T-helper 2 cell (primary cell): ENCODE measurements around the gene TBC1D16.
A peak's percentile ranks its signal among the peaks of the same experiment; 100 is the strongest.
"Not testable (repeated sequence)": the region's sequence is repeated elsewhere in the genome, so short reads cannot be mapped to it uniquely, and the experiment has no call there.

ENCODE experiments used
- DNase-seq, 5 experiments: peaks; one replicate each; pipeline versions ENCODE4 v3.0.0 to v3.0.0-alpha.2; 2012 to 2022

The TBC1D16 gene

DNA sequence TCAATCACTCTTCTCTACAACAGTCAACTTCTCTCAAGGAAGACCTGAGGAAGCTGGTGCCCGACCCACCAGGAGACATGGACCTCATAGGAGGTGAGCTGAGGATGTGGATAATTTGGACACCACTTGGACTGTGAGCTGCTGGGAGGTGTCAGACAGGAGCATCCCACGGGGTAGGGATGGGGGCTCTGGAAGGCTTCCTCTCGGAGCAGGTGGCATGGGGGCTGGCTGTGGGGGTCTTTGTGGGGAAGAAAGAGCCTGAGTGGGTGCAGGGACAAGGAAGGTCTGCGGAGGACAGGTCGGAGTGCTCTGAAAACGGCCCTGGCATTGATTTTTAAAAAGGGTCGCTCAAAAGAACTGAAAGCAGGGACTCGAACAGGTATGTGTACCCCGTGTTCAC, 64.0 kb downstream of the TBC1D16 start:
- no peak for DNase-seq

DNA sequence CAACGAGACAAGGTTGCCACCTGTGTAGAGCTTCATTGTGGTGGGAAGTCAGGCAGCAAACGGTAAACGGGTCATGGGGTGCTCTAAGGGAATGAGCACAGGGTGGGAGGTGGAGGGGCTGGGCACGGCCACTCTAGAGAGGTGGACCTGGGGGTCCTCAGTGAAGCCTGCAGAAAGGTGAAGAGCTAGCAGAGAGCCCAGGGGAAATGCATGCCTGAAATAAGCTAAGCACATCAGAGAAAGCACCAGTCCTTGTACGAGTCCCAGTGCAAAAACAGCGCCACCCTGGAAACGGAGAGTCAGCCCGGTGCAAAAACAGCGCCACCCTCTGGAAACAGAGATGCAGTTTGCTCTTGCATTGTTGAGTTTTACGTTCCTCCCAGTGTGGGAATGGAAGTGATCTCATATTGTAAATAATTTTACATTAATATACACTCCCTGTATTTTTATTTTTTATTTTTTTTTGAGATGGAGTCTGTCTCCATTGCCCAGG, 65.0 kb downstream of the TBC1D16 start:
- peak in 1 of 5 experiments; percentile 63 for DNase-seq

DNA sequence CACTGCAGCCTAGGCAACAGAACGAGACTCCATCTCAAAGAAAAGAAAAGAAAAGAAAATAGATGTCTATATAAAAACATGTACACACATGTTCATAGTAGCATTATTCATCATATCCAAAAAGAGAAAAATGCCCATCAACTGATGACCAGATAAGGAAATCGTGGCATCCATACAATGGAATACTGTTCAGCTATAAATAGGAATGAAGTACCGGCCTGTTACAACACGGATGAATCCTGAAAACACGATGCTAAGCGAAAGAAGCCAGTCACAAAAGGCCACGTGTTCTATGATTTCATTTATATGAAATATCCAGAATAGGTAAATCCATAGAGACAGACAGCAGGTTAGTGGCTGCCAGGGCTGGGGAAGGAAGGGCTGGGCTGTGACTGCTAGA, 65.8 kb downstream of the TBC1D16 start:
- no peak for DNase-seq

DNA sequence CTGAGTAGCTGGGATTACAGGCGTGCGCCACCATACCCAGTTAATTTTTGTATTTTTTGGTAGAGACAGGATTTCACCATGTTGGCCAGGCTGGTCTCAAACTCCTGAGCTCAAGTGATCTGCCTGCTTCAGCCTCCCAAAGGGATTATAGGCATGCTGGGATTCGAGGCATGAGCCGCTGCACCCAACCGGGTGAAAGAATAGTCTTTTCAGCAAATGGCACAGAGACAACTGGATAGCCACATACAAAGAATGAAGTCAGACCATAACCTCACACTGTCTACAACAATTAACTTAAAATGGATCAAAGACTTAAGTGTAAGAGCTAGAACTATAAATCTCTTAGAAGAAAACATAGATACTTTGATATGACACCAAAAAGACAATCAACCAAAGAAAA, 67.6 kb downstream of the TBC1D16 start:
- DNase-seq: no peak

DNA sequence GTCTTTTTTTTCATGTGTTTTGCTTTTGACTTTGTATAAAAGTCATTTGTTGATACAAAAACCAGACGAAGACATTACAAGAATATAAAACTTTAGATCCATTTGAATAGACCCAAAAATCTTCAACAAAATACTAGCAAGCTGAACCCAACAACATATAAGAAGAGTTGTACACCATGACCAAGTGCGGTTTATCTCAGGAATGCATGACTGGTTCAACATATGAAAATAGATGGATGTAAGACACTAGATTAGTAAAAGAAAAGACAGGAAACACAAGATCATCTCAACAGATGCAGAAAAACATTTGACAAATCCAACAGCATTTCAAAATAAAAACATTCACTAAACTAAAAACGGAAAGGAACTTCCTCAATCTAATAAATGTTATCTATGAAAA, 69.0 kb downstream of the TBC1D16 start:
- no peak for DNase-seq

DNA sequence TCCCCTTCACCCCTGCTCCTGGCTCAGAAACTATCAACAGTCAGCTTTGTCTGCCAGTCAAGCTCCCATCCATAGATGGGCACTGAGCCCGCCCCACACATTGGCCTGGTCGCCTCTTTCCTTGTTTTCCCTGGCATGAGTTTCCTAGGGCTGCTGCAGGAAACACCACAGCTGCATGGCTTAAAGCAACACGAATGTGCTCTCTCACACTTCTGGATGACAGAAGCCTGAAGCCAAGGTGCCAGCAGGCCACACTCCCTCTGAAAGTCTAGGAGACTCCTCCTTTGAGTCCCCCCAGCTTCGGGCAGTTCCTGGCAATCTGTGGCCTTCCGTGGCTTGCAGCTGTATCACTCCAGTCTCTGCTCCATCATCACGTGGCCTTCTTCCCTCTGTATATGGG, 69.9 kb downstream of the TBC1D16 start:
- no peak for DNase-seq

DNA sequence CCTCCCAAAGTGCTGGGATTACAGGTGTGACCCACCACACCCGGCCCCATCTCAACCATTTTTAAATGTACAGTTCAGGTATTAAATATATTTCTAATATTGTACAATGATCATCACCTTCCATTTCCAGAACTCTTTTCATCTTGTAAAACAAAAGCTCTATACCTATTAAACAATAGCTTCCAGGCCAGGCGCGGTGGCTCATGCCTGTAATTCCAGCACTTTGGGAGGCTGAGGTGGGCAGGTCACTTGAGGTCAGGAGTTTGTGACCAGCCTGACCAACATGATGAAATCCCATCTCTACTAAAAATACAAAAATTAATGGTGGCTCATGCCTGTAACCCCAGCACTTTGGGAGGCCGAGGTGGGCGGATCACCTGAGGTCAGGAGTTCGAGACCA, 73.2 kb downstream of the TBC1D16 start:
- not testable (repeated sequence) for DNase-seq

DNA sequence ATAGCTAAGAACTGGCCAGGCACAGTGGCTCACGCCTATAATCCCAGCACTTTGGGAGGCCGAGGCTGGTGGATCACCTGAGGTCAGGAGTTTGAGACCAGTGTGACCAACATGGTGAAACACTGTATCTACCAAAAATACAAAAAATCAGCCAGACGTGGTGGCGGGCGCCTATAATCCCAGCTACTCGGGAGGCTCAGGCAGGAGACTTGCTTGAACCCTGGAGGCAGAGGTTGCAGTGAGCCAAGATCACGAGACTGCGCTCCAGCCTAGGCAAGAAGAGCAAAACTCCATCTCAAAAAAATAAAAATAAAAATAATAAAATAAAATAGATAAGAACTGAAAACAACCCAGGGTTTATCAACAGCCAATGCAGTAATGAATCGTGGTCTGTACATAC, 74.1 kb downstream of the TBC1D16 start:
- DNase-seq: not testable (repeated sequence)

DNA sequence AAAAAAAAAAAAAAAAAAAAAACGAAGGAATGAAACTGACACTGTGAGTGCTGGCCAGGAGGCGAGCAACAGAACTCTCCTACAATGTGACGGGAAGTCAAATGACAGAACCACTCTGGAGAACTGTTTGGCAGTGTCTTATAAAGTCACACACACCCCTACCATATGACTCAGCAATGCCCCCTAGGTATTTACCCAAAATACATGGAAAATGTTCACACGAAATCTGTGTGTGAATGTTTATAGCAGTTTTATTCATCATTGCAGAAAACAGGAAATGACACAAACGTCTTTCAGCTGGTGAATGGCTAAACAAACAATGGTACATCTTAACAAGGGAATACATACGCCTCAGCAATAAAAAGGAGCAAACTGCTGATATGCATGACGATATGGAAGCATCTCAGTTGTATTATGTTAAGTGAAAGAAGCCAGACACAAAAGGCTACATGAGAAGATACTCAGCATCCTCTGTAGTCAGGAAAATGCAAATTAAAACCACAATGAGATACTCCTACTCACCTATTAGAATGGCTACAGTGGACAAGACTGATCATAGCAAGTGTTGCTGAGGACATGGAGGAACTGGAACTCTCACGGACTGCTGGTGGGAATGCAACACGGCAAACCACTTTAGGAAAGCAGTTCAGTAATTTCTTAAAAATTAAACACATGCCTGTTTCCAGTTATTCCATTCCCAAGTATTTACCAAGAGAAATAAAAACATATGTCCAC, 74.7 kb downstream of the TBC1D16 start:
- no peak for DNase-seq

DNA sequence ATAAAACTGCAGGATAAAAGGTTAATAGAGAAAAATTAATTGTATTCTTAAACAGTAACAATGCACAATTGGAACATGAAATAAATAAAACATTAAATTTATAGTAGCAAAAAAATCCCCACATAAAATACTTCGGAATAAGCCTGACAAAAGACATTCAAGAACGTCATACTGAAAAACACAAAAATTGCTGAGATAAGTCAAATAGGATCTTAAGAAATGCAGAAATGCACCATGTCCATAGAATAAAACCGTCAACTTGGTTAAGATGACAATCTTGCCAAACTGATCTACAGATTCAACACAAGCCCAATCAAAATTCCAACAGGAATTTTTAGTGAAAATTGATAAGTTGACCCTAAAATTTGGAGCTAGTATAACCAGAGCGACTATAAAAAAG, 76.6 kb downstream of the TBC1D16 start:
- DNase-seq: no peak

DNA sequence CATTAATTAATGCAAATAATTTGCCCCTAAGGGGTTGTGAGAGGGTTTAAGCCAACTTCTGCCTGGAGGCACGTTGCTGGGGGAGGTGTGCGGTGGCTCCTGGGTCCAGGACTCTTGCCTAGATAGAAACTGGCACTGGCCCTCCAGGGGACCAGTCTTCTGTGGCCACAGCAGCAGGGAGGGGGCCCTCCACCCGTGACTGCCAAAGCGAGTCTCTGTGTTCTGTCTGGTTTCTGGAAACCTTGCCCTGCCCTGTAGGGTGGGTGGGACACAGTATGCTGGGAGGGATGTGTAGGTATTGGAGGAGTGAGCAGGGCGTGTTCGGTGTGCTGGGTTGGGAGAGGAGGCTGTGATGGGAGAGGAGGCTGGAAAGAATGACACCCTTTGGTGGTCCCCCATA, 78.8 kb downstream of the TBC1D16 start:
- DNase-seq: no peak

DNA sequence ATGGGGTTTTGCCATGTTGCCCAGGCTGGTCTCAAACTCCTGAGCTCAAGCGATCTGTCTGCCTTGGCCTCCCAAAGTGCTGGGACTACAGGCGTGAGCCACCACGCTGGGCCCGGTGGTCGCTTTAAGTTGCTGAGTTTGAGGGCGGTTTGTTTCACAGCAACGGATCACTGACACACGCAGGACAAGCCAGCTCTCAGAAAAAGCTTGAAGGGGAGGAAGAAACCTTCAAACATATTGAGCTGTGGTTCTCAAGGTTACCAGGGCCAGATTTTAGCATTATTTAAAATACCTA, 79.3 kb downstream of the TBC1D16 start:
- not testable (repeated sequence) for DNase-seq

DNA sequence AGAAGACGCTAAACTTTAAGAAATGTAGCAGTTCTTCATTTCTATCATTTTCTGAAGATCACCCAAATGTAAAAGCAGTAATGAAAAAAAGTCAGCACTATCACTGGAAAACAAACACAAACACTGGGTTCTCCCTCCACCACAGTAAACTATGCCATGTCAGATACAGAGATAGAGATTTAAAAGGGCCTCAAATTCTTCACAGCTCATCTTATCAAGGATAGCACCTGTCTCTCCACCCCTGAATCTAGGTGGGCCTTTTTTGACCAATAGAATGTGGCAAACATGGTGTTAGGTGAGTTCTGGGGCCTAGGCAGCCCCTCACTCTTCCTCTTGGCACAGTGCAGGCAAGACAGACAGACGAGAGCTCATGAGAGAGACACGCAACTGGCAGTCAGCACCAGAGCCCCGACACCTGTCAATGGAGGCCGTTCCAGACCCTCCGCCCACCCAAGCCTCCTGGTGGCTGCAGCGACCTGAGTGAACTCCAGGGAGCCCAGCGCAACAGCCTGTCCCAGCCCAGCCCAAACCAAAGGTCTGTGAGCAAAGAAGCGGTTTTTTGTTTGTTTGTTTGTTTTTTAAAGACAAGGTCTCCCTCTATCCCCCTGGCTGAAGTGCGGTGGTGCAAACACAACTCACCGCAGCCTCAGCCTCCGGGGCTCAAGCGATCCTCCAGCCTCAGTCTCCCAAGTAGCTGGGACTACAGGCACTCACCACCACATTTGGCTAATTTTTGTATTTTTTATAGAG, 79.8 kb downstream of the TBC1D16 start:
- DNase-seq: no peak

DNA sequence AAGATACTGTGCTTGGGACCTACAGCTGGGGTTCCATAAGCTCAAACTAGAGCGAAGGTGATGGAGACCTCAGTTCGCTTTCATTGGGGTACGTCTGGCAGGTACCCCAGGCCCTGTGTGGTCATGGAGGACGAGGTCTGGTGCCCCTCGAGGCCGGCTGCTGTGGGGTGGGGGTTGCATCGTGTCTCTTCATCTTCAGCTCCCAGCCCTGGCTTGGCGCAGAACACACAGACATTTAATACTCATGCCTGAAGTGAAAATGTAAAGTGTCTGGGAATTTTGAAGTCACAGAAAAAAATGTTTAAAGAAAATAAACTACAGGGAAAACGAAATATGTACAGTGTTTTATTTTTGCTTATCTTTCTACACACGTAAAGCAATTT, 80.5 kb downstream of the TBC1D16 start:
- no peak for DNase-seq

DNA sequence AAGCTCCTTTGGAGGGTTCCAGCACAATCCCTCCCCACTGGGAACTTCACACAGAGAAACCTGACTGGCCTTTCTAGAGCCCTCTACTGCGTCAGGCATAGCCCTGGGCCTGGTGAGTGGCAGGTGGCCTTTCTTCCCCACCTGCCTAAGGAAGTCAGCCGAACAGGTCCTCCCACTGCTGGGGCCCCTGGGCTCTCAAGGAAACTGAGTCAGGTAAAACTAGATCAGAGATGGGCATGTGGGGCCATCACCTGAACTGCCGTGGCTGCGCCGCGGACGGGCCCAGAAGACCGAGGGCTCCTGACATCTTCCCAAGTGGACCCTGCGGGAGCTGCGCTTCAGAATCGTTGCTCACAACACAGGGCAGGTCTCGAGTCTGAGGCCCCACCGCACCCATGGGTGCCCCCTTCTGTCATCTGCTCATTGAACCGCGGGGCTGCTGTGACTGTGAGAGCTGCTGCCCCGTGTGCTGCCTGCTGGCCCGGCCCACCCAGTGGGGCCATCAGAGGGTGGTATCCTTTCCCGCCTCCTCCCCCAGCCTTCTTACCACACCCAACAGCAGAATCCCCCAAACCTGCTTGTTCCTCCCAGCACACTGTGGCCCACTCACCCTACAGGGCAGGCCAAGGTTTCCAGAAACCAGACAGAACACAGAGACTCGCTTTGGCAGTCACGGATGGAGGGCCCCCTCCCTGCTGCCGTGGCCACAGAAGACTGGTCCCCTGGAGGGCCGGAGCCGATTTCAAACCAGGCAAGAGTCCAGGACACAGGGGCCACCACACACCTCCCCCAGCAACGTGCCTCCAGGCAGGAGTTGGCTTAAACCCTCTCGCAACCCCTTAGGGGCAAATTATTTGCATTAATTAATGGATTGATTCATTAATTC, 81.1 kb downstream of the TBC1D16 start:
- DNase-seq: no peak

DNA sequence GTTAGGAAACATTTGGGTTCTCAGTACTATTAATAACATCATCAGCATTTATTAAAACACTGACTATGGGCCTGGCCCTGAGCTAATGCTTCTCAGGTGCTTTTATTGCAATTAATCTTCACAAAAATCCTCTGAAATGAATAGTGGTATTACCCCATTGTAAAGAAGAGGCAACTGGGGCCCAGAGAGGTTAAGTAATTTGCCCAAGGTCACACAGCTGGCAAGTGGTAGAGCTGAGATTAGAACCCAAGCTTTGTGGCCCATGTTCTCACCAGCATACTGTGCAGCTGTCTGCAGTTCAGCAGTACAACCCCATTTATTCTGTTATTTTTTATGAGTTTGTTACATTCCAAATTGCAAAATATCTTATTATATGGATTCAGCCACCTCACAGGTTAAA, 82.3 kb downstream of the TBC1D16 start:
- no peak for DNase-seq

DNA sequence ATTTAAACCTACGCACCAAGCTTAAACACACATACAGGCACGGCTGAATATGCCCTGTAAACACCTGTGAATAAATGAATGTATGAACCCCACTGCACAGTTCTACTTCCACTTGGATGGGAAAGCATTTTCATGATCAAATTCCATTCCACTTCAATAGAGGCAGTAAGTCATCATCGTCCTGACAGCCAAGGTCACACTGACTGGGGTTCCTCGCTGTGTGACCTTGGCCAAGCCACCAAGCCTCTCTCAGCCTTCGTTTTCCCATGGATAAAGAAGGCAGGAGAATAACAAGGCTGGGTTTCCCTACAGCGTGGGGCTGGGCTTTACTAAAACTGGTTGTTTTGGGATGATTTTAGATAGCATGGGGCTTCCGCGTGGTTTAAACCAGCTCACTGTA, 82.8 kb downstream of the TBC1D16 start:
- no peak for DNase-seq

DNA sequence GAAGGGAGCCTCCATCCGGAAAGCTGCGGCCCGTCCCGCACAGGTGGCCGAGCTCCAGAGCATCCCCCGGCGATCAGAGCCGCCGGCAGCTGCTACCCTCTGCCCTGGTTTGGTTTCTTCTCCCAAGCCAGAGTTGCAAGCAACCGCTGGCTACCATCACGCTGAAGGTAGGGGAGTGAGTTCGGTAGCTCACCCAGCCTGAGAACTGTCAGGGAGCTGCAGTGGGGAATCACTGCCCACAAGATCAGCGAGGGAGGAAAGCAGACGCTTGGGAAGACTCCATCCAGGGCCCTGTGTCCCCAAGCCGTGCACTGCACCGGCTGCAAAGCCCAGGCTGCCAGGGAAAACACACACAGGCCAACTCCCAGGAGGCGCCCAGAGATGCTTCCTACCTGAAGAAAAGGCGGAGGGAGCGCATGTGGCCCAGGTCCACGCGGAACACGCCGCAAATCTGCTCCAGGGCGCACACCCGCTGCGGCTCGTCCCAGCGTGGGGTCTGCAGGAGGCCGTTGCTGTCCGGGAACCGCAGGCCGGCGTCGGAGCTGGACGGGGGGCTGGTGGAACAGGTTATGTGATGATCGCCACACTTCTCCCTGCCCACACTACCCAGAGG, 83.3 kb downstream of the TBC1D16 start:
- DNase-seq: no peak

DNA sequence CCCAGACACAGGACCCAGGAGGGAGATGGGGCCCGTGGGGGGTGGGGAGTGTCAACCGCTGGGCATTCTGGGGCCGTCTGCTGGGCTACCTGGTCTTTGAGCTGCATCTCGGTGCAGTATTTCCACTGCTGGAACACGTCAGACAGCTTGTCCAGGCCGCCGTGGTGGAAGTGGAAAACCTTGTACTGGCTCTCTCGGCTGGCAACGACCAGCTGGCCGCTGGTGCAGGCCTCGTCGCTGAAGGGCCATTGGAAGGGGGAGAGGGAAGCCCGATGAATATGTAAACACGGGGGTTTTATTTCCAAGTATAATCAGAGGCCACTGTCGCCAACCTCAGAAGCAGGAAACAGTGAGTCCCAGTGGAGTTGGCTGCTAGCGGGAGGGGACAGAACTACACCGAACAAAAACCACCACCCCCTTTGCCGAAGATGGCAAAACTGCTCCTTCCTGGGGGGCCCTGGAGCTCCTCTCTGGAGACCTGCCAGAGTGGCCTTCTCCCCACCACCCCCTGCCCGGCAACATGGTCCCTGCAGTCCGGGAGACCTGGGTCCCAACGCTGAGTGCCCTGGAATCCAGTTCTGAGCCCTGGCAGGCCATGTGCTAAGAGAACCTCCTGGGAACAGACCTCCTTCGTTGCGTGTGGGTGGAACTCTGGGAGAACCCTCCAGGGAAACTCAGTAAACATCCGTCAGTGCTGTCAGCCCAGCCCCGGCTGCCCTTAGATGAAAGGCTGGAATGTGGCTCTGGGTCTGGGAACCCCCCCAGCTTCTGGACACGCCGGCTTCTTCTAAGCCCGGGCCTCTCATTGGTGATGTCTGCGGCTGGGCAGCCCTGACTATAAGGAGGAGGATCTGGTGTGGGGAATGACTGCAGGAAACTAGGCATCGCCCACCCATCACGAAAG, 84.1 kb downstream of the TBC1D16 start:
- no peak for DNase-seq

DNA sequence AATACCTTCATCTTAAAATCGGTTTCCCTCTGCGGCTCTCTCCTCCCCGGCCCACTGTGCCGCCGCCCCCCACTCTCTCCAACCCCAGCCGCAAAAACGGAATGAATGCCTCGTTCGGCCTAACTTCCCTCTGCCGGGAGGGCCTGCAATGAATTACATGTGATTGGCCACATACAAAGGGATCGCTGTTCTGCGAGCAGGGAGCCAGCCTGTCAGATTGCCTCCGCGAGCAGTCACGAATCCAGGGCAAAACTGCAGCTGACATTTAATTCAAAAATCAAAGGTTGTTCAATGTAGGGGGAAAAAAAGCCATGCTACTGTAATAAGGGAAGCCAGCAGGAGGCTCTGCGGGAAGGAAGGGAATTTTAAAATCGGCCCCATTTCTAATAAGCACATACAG, 84.9 kb downstream of the TBC1D16 start:
- DNase-seq: no peak

DNA sequence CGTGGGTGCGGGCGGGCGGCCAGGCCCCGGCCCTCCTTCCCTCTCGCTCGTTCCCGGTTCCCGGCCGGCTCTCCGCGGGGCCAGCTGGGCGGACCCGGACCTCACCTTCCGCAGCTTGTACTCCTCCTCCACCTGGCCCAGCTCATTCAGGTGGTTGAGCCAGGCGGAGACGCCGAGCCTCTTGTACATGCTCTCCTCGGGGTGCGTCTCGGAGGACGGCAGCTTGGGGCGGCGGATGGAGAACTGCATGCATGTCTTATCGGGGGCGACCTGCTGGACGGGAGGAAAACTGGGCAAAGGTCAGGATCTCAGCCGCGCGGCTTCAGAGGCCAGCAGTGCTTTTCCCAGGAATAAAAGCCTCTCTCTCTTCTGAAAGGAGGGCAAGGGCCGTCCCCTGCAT, 85.4 kb downstream of the TBC1D16 start:
- no peak for DNase-seq

DNA sequence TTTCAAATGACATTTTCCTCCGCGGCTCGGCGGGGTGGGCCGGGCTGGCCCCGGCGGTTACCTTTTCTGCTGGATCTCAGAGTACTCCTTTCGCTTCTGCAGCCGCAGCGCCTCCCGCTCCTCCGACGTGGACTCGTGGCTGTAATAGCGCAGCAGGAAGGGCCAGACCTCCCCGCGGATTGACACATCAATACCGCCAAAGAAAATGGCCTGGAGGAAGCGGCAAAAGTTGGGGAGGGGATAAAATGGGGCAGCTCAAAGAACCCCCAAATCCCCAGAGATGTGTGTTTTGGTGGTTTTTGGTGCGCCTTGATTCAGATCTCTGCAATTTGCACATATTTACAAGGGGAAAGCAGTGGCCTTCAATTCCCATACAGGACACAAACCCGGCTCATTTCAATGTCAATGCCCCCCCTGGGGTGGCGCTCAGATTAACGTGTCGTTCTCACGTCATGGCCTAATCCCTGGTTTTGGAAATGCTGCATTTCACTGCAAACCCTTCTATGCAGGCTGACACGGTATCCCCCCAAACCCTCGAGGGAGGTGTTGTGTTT, 85.9 kb downstream of the TBC1D16 start:
- no peak for DNase-seq
